ENCODE results near the gene BNIP3. TPM values are rescaled to one million over a fixed set of nuclear protein-coding genes. Genes with fewer than 3 reads are reported as not detected.

The BNIP3 gene
- total RNA-seq, 2 donors from 2014 or later: 33.6 to 81.5 TPM

- Histone ChIP-seq H3K27me3 (replicated peaks; ENCODE audit: insufficient read depth) (no peaks in the 10 kb centered on the region), H3K36me3 (peaks cover 32% of the 10 kb centered on the region), H3K27ac (no peak overlapping the region), H3K4me3 (no peak overlapping the region), H3K9me3 (no peaks in the 10 kb centered on the region), H3K4me1 (ENCODE audit: control insufficient read depth in 1 of 2, low read depth in 2 of 2) (peaks cover 11 to 29% of the 10 kb centered on the region in 2 donors)
- ATAC-seq (ENCODE audit: insufficient number of reproducible peaks, low FRiP score, low read depth) (no peak), DNase-seq (ENCODE audit: low spot score) (no peak)
- TF ChIP-seq CTCF (IDR thresholded peaks at IDR 0.05): no peak
Measured at GRCh38 chr10:131949041-131949862, 32.5 kb downstream of the BNIP3 start.

- Histone ChIP-seq H3K4me1 (ENCODE audit: control insufficient read depth in 1 of 2, low read depth in 2 of 2) (peaks cover 11 to 29% of the 10 kb centered on the region in 2 donors), H3K4me3 (no peak overlapping the region), H3K27me3 (replicated peaks; ENCODE audit: insufficient read depth) (no peaks in the 10 kb centered on the region), H3K27ac (no peak overlapping the region), H3K9me3 (no peaks in the 10 kb centered on the region), H3K36me3 (peaks cover 32% of the 10 kb centered on the region)
- ATAC-seq (ENCODE audit: insufficient number of reproducible peaks, low FRiP score, low read depth): no peak
- no peak for TF ChIP-seq CTCF (IDR thresholded peaks at IDR 0.05)
- DNase-seq (ENCODE audit: low spot score): no peak
Measured at GRCh38 chr10:131948501-131948900, 33.2 kb downstream of the BNIP3 start.

- H3K36me3 ChIP-seq: peaks cover 32% of the 10 kb centered on the region
- H3K9me3 ChIP-seq: no peaks in the 10 kb centered on the region
- DNase-seq (ENCODE audit: low spot score) (no peak), ATAC-seq (ENCODE audit: insufficient number of reproducible peaks, low FRiP score, low read depth) (no peak)
- peaks cover 11 to 29% of the 10 kb centered on the region in 2 donors for H3K4me1 ChIP-seq (ENCODE audit: control insufficient read depth in 1 of 2, low read depth in 2 of 2)
- no peak overlapping the region for H3K4me3 ChIP-seq
- no peak for TF ChIP-seq CTCF (IDR thresholded peaks at IDR 0.05)
- peak overlapping the region in 1 of 2 donors; percentile 89 for H3K27ac ChIP-seq
- no peaks in the 10 kb centered on the region for H3K27me3 ChIP-seq (replicated peaks; ENCODE audit: insufficient read depth)
Measured at GRCh38 chr10:131947631-131948347, 33.9 kb downstream of the BNIP3 start.

- ATAC-seq (ENCODE audit: insufficient number of reproducible peaks, low FRiP score, low read depth): no peak
- Histone ChIP-seq H3K27me3 (replicated peaks; ENCODE audit: insufficient read depth) (no peaks in the 10 kb centered on the region), H3K27ac (peak overlapping the region; percentile 78 to 89), H3K9me3 (no peaks in the 10 kb centered on the region), H3K36me3 (peaks cover 32% of the 10 kb centered on the region), H3K4me3 (peak overlapping the region; percentile 57), H3K4me1 (ENCODE audit: control insufficient read depth in 1 of 2, low read depth in 2 of 2) (peaks cover 11 to 29% of the 10 kb centered on the region in 2 donors)
- no peak for TF ChIP-seq CTCF (IDR thresholded peaks at IDR 0.05)
- DNase-seq (ENCODE audit: low spot score): no peak
Measured at GRCh38 chr10:131946880-131947279, 34.8 kb downstream of the BNIP3 start.

- Histone ChIP-seq H3K27me3 (replicated peaks; ENCODE audit: insufficient read depth) (no peaks in the 10 kb centered on the region), H3K36me3 (peaks cover 32% of the 10 kb centered on the region), H3K27ac (peak overlapping the region; percentile 78 to 89), H3K9me3 (no peaks in the 10 kb centered on the region), H3K4me3 (peak overlapping the region; percentile 57), H3K4me1 (ENCODE audit: control insufficient read depth in 1 of 2, low read depth in 2 of 2) (peaks cover 11 to 29% of the 10 kb centered on the region in 2 donors)
- ATAC-seq (ENCODE audit: insufficient number of reproducible peaks, low FRiP score, low read depth) (peak; percentile 64), DNase-seq (ENCODE audit: low spot score) (no peak)
- TF ChIP-seq CTCF (IDR thresholded peaks at IDR 0.05): no peak
Measured at GRCh38 chr10:131946321-131946751, 35.4 kb downstream of the BNIP3 start.
